ENCODE results near the gene HIPK2.

The HIPK2 gene

DNA sequence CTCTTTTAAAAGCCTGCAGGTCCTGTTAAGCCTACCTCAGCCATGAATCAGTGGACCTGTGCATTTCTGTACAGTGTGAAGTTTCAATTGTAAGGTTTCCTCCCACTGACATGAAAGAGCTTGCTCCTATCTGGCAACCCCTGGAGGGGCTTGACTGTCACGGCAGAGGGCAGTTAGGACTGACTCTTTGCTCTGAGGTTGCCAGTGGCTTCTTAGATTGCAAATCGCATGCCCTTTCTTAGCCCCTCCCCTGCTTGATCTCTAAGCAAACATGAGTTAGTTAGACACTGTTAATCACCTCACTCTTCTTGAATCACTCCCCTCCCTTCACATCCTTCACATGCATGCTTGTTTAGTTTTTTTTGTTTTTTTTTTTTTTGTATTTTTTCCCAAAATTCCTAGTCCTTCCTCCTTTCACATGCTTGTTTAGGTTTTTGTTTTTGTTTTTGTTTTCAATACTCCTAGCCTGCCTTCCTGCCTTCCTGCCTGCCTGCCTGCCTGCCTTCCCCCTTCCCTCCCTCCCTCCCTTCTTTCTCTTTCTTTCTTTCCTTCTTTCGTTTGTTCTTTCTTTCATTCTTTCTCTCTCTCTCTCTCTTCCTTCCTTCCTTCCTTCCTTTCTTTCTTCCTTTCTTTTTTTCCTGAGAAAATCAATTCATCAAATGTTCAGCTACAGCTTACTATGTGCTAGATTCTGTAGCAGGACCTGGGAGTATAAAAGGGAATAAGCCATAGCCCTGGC, 6.0 kb upstream of the HIPK2 start:
- no peak overlapping the region for H3K4me3 ChIP-seq (ENCODE audit: low read depth, low read length)
- H3K27me3 ChIP-seq (ENCODE audit: insufficient read depth, low read length): no peaks in the 10 kb centered on the region
- H3K79me2 ChIP-seq (ENCODE audit: control insufficient read depth, insufficient read depth, low read length, unreplicated experiment): peaks cover 31% of the 10 kb centered on the region
- no peak overlapping the region for H2AFZ ChIP-seq (ENCODE audit: low read length, unreplicated experiment)
- H3K4me1 ChIP-seq (ENCODE audit: control insufficient read depth, insufficient read depth, low read length, unreplicated experiment): peaks cover 33% of the 10 kb centered on the region
- H3K36me3 ChIP-seq (ENCODE audit: insufficient read depth, low read length): peaks cover 30% of the 10 kb centered on the region; the same call in 1 of the 2 replicates
- H3K27ac ChIP-seq (ENCODE audit: low read depth, low read length): no peak overlapping the region

DNA sequence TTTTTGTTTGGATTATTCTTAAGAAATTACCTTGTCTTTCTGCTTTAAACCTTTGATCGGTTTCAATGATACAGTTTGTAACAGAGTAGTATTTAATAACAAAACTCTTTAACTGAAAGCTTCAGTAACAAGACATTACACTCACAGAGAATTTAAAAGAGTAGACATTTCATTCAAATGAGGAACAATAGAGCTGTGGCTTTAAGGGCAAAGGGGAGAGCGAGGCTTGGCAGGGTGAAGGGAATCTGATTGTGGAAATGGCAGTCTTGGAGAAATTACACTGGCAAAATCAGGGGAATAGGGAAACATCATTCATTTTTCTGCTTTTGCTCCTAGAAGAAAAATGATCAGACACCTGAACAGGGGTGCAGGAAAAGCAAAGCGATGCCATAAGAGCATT, 5.1 kb upstream of the HIPK2 start:
- H3K27ac ChIP-seq (ENCODE audit: low read depth, low read length): no peak overlapping the region
- peaks cover 40% of the 10 kb centered on the region for H3K79me2 ChIP-seq (ENCODE audit: control insufficient read depth, insufficient read depth, low read length, unreplicated experiment)
- no peaks in the 10 kb centered on the region for H3K27me3 ChIP-seq (ENCODE audit: insufficient read depth, low read length)

DNA sequence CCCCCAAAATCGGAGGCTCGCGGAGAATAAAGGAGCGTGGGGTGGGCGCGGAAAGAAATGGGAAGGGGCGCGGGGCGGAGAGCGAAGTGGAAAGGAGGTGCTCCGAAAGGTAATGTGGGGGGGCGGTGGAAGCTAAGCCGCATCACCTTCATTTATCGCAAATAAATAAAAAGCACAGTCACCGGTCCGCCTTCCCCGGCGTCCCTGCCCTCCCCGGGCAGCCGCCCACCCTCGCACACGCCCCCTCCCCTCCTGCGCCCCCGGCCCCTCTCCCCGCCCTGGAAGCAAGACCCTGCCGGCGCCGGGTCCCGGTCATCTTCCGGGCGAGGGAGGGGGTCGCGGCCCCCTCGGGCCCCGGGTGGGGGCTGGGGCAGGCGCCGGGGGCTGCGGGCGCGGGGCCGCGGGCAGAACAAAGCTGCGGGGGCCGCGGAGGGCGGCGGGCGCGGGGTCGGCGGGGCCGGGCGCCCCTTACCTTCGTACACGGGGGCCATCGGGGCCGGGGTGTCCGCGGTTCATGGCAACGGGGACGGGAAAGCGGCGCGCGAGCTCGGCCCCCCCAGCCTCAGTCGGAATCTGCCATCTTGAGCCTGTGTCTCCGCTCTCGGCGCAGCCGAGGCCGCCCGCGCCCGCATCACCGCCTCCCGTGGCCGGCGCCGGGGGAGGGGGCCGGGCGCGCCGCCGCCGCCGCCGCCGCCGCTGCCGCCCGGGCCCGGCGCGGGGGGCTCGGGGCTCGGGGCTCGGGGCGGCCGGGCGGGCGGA, 486 bp downstream of the HIPK2 start:
- H3K36me3 ChIP-seq (ENCODE audit: insufficient read depth, low read length): peaks cover 21% of the 10 kb centered on the region

More for the DNA sequence above, 5.1 kb upstream of the HIPK2 start:
- Histone ChIP-seq H3K4me1 (ENCODE audit: control insufficient read depth, insufficient read depth, low read length, unreplicated experiment) (peaks cover 33% of the 10 kb centered on the region), H3K36me3 (ENCODE audit: insufficient read depth, low read length) (peaks cover 24% of the 10 kb centered on the region; the same call in 1 of the 2 replicates), H2AFZ (ENCODE audit: low read length, unreplicated experiment) (no peak overlapping the region), H3K4me3 (ENCODE audit: low read depth, low read length) (no peak overlapping the region)

DNA sequence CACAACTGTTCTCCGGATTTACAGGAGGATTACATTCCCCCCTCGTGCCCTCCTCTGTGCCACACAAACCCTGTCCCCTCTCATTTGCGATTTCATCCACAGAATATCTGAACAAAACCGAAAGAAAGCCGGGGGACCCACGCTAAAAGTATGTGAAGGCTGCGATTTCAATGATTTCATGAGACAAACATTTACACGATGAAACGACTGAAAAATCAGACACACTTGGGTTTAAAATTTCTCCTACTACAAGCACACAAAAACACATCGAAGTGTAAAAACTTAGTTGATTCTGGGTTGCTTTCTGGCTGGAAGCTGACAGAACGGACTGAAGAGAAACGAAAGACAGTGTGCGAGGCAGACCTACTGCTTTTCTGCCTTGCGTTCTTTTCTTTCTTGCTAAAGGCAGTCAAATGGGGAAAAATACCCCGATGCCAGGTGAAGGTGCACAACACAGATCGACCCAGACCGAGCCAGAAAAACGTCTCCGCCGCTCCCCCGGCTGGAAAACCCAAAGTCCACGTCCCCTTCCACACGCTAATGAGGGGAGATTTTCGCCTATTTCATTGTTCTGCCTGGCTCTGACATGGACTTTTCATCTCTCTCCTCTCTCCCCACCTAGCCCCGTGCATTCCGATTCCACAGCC, 1.2 kb downstream of the HIPK2 start:
- Histone ChIP-seq H3K79me2 (ENCODE audit: control insufficient read depth, insufficient read depth, low read length, unreplicated experiment) (peaks cover 93% of the 10 kb centered on the region), H3K4me1 (ENCODE audit: control insufficient read depth, insufficient read depth, low read length, unreplicated experiment) (peaks cover 57% of the 10 kb centered on the region), H3K4me3 (ENCODE audit: low read depth, low read length) (peak overlapping the region; percentile 79), H2AFZ (ENCODE audit: low read length, unreplicated experiment) (no peak overlapping the region), H3K27me3 (ENCODE audit: insufficient read depth, low read length) (no peaks in the 10 kb centered on the region), H3K27ac (ENCODE audit: low read depth, low read length) (peak overlapping the region; percentile 97), H3K36me3 (ENCODE audit: insufficient read depth, low read length) (peaks cover 21% of the 10 kb centered on the region)

More for the DNA sequence above, 486 bp downstream of the HIPK2 start:
- Histone ChIP-seq H3K27ac (ENCODE audit: low read depth, low read length) (peak overlapping the region; percentile 97), H3K27me3 (ENCODE audit: insufficient read depth, low read length) (no peaks in the 10 kb centered on the region), H3K4me1 (ENCODE audit: control insufficient read depth, insufficient read depth, low read length, unreplicated experiment) (peaks cover 52% of the 10 kb centered on the region), H3K4me3 (ENCODE audit: low read depth, low read length) (peak overlapping the region; percentile 79), H2AFZ (ENCODE audit: low read length, unreplicated experiment) (no peak overlapping the region), H3K79me2 (ENCODE audit: control insufficient read depth, insufficient read depth, low read length, unreplicated experiment) (peaks cover 89% of the 10 kb centered on the region)

DNA sequence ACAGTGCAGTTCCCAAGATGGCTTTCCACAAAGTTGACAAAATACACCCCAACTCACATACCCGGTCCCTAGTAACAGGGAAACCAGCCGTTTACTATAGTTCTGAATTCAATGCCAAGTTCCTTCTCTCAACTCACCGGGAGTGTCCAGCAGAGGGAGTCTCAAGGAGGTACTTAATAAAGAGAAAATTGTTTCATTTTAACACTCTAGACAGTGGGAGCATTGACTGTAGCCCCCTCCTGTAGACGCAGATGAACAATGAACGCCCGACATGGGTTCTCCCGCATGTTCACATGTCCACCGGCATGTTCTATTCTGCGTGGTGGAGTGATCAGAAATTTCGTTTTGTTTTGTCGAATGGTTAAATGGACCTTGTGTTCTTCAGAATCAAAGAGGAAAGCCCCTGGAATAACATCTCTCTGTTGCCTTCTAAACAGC, 1.9 kb downstream of the HIPK2 start:
- H2AFZ ChIP-seq (ENCODE audit: low read length, unreplicated experiment): no peak overlapping the region
- H3K79me2 ChIP-seq (ENCODE audit: control insufficient read depth, insufficient read depth, low read length, unreplicated experiment): peaks cover 93% of the 10 kb centered on the region
- peak overlapping the region; percentile 79 for H3K4me3 ChIP-seq (ENCODE audit: low read depth, low read length)

DNA sequence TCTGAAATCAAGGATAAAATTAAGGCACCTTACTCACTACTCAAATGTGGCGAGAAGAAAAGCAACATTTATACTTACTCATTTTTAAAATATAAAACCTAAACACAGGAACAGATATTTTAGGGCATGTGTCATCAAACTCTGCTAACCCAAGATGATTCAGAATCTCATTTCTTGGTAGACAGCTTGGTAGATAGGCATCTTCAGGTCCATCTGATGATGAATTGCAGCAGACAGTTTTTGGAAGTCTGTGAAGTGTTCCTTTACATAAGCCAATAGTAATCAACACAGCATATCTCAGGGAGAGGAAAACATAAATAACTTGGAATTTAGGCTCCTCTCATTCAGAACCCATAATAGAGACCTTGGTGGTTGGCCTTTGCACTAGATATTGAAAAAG, 3.4 kb downstream of the HIPK2 start:
- Histone ChIP-seq H3K79me2 (ENCODE audit: control insufficient read depth, insufficient read depth, low read length, unreplicated experiment) (peaks cover 93% of the 10 kb centered on the region), H3K27ac (ENCODE audit: low read depth, low read length) (peak overlapping the region; percentile 97), H3K27me3 (ENCODE audit: insufficient read depth, low read length) (no peaks in the 10 kb centered on the region), H3K4me3 (ENCODE audit: low read depth, low read length) (peak overlapping the region; percentile 79), H2AFZ (ENCODE audit: low read length, unreplicated experiment) (no peak overlapping the region), H3K4me1 (ENCODE audit: control insufficient read depth, insufficient read depth, low read length, unreplicated experiment) (peaks cover 64% of the 10 kb centered on the region), H3K36me3 (ENCODE audit: insufficient read depth, low read length) (peaks cover 32% of the 10 kb centered on the region)

More for the DNA sequence above, 1.9 kb downstream of the HIPK2 start:
- Histone ChIP-seq H3K27ac (ENCODE audit: low read depth, low read length) (peak overlapping the region; percentile 97), H3K4me1 (ENCODE audit: control insufficient read depth, insufficient read depth, low read length, unreplicated experiment) (peaks cover 64% of the 10 kb centered on the region), H3K36me3 (ENCODE audit: insufficient read depth, low read length) (peaks cover 19% of the 10 kb centered on the region), H3K27me3 (ENCODE audit: insufficient read depth, low read length) (no peaks in the 10 kb centered on the region)

DNA sequence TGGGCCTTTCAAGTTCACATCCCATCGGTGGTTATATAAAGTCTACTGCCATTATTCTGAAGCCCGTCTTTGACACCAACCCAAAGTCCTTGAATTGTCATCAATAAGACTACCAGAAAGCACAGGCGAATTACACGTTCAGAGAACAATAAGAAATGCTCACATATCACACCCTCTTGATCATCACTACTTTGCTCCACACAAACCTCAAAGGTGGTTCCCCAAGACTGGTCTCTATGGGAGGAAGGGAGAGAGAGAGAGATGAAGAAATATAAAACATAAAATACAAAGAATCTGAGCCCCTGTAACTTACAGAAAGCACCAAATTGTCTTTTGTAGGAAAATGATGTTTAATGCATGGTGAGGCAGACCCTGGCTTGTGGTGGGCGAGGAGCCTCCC, 4.4 kb downstream of the HIPK2 start:
- Histone ChIP-seq H3K79me2 (ENCODE audit: control insufficient read depth, insufficient read depth, low read length, unreplicated experiment) (peaks cover 93% of the 10 kb centered on the region), H3K4me1 (ENCODE audit: control insufficient read depth, insufficient read depth, low read length, unreplicated experiment) (peaks cover 70% of the 10 kb centered on the region), H3K36me3 (ENCODE audit: insufficient read depth, low read length) (peaks cover 38% of the 10 kb centered on the region), H3K4me3 (ENCODE audit: low read depth, low read length) (peak overlapping the region; percentile 79), H3K27ac (ENCODE audit: low read depth, low read length) (peak overlapping the region; percentile 97), H2AFZ (ENCODE audit: low read length, unreplicated experiment) (no peak overlapping the region), H3K27me3 (ENCODE audit: insufficient read depth, low read length) (no peaks in the 10 kb centered on the region)

DNA sequence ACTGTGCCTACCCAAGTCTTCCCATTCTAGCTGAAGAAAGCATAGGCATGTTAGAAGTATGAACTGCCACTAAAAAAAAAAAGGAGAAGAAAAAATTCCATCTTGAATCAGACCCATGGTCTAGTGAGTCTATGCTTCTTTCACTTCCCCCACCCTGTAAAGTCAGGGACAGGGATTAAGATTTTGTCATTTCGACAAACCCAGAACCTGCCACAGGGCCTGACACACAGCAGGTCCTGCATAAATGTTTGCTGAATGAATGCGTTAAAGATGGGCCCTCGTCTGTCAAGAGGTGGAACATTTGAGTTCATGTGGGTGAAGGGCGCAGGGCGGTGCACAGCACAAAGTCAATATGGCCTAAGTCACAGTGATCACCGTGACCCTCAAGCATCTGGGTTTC, 4.9 kb downstream of the HIPK2 start:
- Histone ChIP-seq H3K27ac (ENCODE audit: low read depth, low read length) (peak overlapping the region; percentile 97), H3K79me2 (ENCODE audit: control insufficient read depth, insufficient read depth, low read length, unreplicated experiment) (peaks cover 93% of the 10 kb centered on the region), H3K4me3 (ENCODE audit: low read depth, low read length) (peak overlapping the region; percentile 9; the same call in 1 of the 2 replicates), H3K36me3 (ENCODE audit: insufficient read depth, low read length) (peaks cover 38% of the 10 kb centered on the region), H3K27me3 (ENCODE audit: insufficient read depth, low read length) (no peaks in the 10 kb centered on the region), H2AFZ (ENCODE audit: low read length, unreplicated experiment) (no peak overlapping the region), H3K4me1 (ENCODE audit: control insufficient read depth, insufficient read depth, low read length, unreplicated experiment) (peaks cover 75% of the 10 kb centered on the region)

DNA sequence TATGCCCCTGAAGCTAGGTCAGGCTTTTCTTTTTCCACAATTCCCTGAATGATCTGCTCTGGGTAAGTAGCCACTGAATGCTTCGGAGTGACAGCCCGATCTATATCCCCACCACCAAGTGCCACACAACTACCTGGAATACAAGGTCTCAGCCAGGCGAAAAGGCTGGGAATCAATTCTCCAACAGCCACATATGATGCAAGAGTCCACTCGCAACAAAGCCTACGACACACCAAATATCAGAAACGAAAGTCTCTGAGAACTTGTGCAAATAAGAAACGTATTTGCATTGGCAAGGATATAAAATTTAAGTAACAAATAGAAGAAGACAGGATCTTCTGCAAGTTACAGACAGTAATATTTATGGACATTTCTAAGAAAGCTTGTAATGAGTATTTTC, 5.7 kb downstream of the HIPK2 start:
- Histone ChIP-seq H3K4me3 (ENCODE audit: low read depth, low read length) (peak overlapping the region; percentile 55), H2AFZ (ENCODE audit: low read length, unreplicated experiment) (no peak overlapping the region), H3K27ac (ENCODE audit: low read depth, low read length) (peak overlapping the region; percentile 97), H3K36me3 (ENCODE audit: insufficient read depth, low read length) (peaks cover 38% of the 10 kb centered on the region), H3K79me2 (ENCODE audit: control insufficient read depth, insufficient read depth, low read length, unreplicated experiment) (peaks cover 97% of the 10 kb centered on the region), H3K27me3 (ENCODE audit: insufficient read depth, low read length) (no peaks in the 10 kb centered on the region), H3K4me1 (ENCODE audit: control insufficient read depth, insufficient read depth, low read length, unreplicated experiment) (peaks cover 82% of the 10 kb centered on the region)

Data from ACC112 (cell line).